GM13977 (cell line): ENCODE measurements around the gene ZMIZ1.

ENCODE experiments used
- DNase-seq: peaks from one replicate; pipeline ENCODE4 v3.0.0; 2012; ENCODE audit warnings: low spot score
- CTCF ChIP-seq: IDR thresholded peaks from 2 replicates; pipeline ENCODE4 v1.5.1; 2012; ENCODE audit warnings: mild to moderate bottlenecking, control low read depth; ENCODE audit not compliant: insufficient read depth; ENCODE audit errors: extremely low read depth, missing control alignments
- in situ Hi-C: fragments of 300-500 bp; cut with MboI; formaldehyde crosslinking; loops from one replicate; pipeline ENCODE4 v1.12.0; 2022; ENCODE audit warnings: low sequenced_read_pairs, low pct_unique_long_range_greater_than_20kb, mixed read lengths, inconsistent platforms; ENCODE audit not compliant: unreplicated experiment

The ZMIZ1 gene

GRCh38 chr10:79207726-79208125 is 139.0 kb downstream of the ZMIZ1 start:
- no peak for DNase-seq
- in situ Hi-C loops = no loop called here
- no peak for TF ChIP-seq CTCF

GRCh38 chr10:79208251-79208983 is 139.7 kb downstream of the ZMIZ1 start:
- DNase-seq = no peak
- in situ Hi-C loops = no loop called here
- TF ChIP-seq CTCF = no peak

GRCh38 chr10:79209340-79209739 is 140.6 kb downstream of the ZMIZ1 start:
- no peak for DNase-seq
- no peak for TF ChIP-seq CTCF
- in situ Hi-C loops = no loop called here

DNA sequence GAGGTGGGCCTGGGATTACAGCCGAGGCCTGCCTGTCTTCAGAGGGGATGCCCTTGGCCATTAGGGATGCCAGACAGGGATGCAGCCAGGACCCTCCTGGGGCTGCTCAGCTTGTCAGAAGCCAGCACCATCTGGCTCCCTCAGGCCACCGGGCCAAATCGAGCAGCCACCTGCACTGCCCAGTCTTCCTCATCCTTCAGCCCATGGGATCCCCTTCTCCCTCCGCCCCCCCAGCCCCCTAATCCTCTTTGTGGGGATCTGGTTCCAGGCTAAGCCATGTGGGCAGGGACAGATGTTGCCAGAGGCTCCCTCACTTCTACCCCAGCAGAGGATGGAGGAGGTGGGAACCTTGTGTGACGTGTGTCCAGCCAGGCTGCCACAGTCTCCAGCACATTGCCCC is 141.1 kb downstream of the ZMIZ1 start:
- DNase-seq = no peak
- in situ Hi-C loops = no loop called here
- no peak for TF ChIP-seq CTCF

- TF ChIP-seq CTCF = no peak
- in situ Hi-C loops = no loop called here
- no peak for DNase-seq
Measured at GRCh38 chr10:79210672-79211071, 141.9 kb downstream of the ZMIZ1 start.

DNA sequence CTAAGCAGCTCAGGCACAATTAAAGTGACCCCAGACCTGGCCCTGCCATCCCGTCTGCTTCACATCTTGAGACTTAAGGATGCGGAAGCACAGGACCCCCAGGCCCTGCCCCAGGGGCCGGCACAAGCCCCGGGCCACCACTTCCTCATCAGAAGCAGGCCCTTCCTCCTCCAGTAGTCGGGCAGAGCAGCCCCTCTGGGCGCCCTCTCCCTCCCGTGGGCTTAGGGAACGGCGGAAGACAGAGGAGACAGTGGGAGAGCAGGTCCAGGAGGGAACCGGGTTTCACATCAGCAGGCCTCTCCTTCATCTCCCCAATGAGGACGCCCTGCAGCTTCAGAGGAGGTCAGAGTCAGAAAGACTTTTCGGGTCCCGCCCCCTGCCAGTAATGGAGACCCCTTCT is 142.8 kb downstream of the ZMIZ1 start:
- in situ Hi-C loops = no loop called here
- DNase-seq = no peak
- TF ChIP-seq CTCF = no peak
